ENCODE results near the gene WDR59.
"Not testable (repeated sequence)": the region's sequence is repeated elsewhere in the genome, so short reads cannot be mapped to it uniquely, and the experiment has no call there.

Gene WDR59

GRCh38 chr16:74954763-74955162 lies 30.2 kb downstream of the WDR59 start:
- no peak for DNase-seq

- DNase-seq, result no peak
Measured at GRCh38 chr16:74951681-74952080, 33.2 kb downstream of the WDR59 start.

- DNase-seq, result no peak
Measured at GRCh38 chr16:74951206-74951605, 33.7 kb downstream of the WDR59 start.

GRCh38 chr16:74950511-74950910 lies 34.4 kb downstream of the WDR59 start:
- DNase-seq, result no peak

- DNase-seq, result no peak
Measured at GRCh38 chr16:74949309-74949708, 35.6 kb downstream of the WDR59 start.

- DNase-seq, result no peak
Measured at GRCh38 chr16:74944466-74944865, 40.5 kb downstream of the WDR59 start.

- no peak for DNase-seq
Measured at GRCh38 chr16:74942977-74943918, 41.7 kb downstream of the WDR59 start.

- no peak for DNase-seq
Measured at GRCh38 chr16:74942566-74942965, 42.4 kb downstream of the WDR59 start.

- DNase-seq, result no peak
Measured at GRCh38 chr16:74939688-74940087, 45.2 kb downstream of the WDR59 start.

- DNase-seq, result peak; percentile 96
Measured at GRCh38 chr16:74936902-74937560, 47.9 kb downstream of the WDR59 start.

- no peak for DNase-seq
Measured at GRCh38 chr16:74931445-74931844, 53.5 kb downstream of the WDR59 start.

- DNase-seq, result no peak
Measured at GRCh38 chr16:74929636-74930035, 55.3 kb downstream of the WDR59 start.

- no peak for DNase-seq
Measured at GRCh38 chr16:74926805-74927204, 58.1 kb downstream of the WDR59 start.

GRCh38 chr16:74923766-74924460 lies 61.0 kb downstream of the WDR59 start:
- no peak for DNase-seq

GRCh38 chr16:74922150-74923138 lies 62.5 kb downstream of the WDR59 start:
- no peak for DNase-seq

GRCh38 chr16:74921051-74921450 lies 63.9 kb downstream of the WDR59 start:
- DNase-seq, result no peak

GRCh38 chr16:74909665-74910064 lies 75.3 kb downstream of the WDR59 start:
- no peak for DNase-seq

- DNase-seq, result not testable (repeated sequence)
Measured at GRCh38 chr16:74908759-74909158, 76.2 kb downstream of the WDR59 start.

- no peak for DNase-seq
Measured at GRCh38 chr16:74903901-74904678, 80.8 kb downstream of the WDR59 start.

- DNase-seq, result no peak
Measured at GRCh38 chr16:74903120-74903519, 81.8 kb downstream of the WDR59 start.

GRCh38 chr16:74902161-74902560 lies 82.8 kb downstream of the WDR59 start:
- peak; percentile 3 for DNase-seq

Data from suppressor macrophage treated with lipopolysaccharide for 4 hours (primary cell).